Measurements from ENCODE around the gene OSBPL2.

- TF ChIP-seq CTCF (IDR thresholded peaks at IDR 0.05): no peak
- TF ChIP-seq POLR2AphosphoS5 (IDR thresholded peaks at IDR 0.05): no peak
- no peak for TF ChIP-seq POLR2A (IDR thresholded peaks at IDR 0.05)
- no peak for TF ChIP-seq EP300 (IDR thresholded peaks at IDR 0.05)
Observed at GRCh38 chr20:62195075-62195405, 43.3 kb upstream of the OSBPL2 start.
